Measurements from ENCODE around the gene ADAMTS9. TPM values are rescaled to one million over a fixed set of nuclear protein-coding genes. Genes with fewer than 3 reads are reported as not detected.

The ADAMTS9 gene
- total RNA-seq, 1 donor from 2014 or later = 11.7 TPM

DNA sequence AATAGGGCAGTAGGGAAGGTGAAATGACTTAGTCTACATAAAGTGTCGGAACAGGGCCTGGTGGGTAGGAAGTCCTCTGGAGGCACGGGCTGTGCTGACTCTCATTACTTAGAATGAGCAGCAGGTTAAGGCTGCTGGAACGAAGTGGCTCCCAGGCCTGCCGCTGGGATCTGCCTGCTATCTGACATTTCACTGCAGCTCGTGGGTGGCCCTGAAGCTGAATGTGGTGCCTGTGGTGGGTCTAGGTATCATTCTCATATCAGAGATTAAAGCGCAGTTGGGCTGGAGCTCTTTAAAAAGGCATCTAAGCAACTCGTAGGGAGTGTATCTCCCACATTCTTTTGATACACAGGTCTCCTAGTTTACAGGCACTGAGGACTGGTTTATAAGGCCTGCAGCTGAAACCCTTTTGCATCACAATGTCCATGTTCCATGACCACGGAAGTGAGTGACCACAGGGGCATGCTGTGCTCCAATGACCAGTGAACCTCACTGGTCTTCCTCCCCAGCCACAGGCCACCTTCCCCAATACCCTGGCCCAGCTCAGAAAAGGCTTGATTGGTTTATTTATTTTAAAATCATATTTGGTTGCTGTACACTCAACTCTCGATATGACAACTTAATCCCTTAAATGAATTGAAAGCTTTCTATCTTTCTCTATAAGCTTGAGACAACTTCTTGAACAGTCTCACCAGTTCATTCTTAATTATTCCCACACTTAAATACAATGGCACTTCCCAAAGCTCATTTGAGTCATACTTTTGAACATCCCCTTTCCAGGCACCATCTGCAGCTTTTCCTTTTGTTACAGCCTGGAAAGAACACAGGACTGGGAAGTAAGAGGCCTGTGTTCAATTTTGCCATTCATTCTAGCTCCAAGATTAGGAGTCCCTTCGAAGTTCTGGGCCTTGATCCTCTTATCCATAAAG, 19.0 kb downstream of the ADAMTS9 start:
- Histone ChIP-seq H3K9me3 (no peaks in the 10 kb centered on the region), H3K27ac (no peak overlapping the region), H3K36me3 (no peaks in the 10 kb centered on the region), H3K4me1 (no peaks in the 10 kb centered on the region), H3K27me3 (ENCODE audit: low read depth) (no peaks in the 10 kb centered on the region), H3K4me3 (no peak overlapping the region)
- no peak for ATAC-seq
- TF ChIP-seq, protein P1, sequence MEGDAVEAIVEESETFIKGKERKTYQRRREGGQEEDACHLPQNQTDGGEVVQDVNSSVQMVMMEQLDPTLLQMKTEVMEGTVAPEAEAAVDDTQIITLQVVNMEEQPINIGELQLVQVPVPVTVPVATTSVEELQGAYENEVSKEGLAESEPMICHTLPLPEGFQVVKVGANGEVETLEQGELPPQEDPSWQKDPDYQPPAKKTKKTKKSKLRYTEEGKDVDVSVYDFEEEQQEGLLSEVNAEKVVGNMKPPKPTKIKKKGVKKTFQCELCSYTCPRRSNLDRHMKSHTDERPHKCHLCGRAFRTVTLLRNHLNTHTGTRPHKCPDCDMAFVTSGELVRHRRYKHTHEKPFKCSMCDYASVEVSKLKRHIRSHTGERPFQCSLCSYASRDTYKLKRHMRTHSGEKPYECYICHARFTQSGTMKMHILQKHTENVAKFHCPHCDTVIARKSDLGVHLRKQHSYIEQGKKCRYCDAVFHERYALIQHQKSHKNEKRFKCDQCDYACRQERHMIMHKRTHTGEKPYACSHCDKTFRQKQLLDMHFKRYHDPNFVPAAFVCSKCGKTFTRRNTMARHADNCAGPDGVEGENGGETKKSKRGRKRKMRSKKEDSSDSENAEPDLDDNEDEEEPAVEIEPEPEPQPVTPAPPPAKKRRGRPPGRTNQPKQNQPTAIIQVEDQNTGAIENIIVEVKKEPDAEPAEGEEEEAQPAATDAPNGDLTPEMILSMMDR (IDR thresholded peaks at IDR 0.05) = no peak
- DNase-seq = no peak
- intact Hi-C loops (cut with DNase I) = no loop called here

DNA sequence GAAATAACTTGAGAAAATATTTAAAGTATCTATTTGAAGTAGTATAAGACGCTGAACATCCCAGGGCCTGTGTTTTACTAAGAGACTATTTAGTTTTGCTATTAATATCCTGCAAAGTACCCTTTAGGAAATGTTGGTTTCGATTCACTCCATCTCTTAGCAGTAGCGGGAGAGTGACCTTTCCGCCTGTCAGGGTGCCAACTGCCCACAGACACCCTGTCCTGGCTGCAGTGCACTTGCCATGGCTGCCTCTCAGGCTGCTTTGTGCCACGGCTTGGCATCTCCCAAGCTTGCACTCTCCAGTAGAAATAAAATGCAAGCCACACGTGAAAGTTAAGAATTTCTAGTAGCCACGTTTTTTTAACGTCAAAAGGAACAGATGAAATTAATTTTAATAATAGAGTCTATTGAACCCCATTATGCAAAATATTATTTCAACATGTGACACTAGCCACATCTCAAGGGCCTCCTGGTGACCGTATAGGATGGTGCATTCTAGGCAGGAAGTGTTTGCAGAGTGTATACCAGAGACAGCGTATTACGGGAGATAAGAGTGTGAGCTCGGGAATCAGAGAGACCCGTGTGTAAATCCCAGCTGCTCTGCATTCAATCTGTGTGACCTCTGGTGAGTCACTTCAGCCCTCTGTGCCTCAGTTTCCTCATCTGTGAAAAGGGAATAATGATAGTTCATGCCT, 19.8 kb downstream of the ADAMTS9 start:
- Histone ChIP-seq H3K27ac (no peak overlapping the region), H3K4me1 (no peaks in the 10 kb centered on the region), H3K4me3 (no peak overlapping the region), H3K27me3 (ENCODE audit: low read depth) (no peaks in the 10 kb centered on the region), H3K9me3 (no peaks in the 10 kb centered on the region), H3K36me3 (no peaks in the 10 kb centered on the region)
- TF ChIP-seq, protein P1 (IDR thresholded peaks at IDR 0.05) = no peak
- intact Hi-C loops (cut with DNase I) = no loop called here
- DNase-seq (peak; percentile 53), ATAC-seq (peak; percentile 71 to 74)

DNA sequence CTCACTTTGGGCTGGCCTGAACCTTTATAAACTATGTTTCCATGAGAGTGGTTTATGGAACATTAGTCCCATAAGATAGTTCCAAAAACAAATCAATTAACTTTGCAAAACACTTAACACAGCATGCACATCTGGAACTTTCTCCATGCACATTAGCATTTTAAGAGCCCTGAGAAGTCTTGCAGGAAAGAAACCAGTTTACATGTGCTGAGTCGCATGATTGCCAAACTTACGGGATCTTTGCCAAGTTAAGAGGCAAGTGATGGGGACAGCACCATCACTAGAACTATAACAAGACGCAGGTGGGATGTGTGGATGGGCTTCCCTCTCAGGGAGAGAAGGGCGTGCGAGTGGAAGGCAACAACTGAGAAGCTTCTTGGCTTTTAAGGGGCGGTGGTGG, 20.7 kb downstream of the ADAMTS9 start:
- ATAC-seq = peak; percentile 28 to 39
- no peak for DNase-seq
- Histone ChIP-seq H3K27ac (no peak overlapping the region), H3K36me3 (no peaks in the 10 kb centered on the region), H3K9me3 (no peaks in the 10 kb centered on the region), H3K4me1 (no peaks in the 10 kb centered on the region), H3K27me3 (ENCODE audit: low read depth) (no peaks in the 10 kb centered on the region), H3K4me3 (no peak overlapping the region)
- TF ChIP-seq, protein P1 (IDR thresholded peaks at IDR 0.05) = no peak
- intact Hi-C loops (cut with DNase I) = no loop called here

DNA sequence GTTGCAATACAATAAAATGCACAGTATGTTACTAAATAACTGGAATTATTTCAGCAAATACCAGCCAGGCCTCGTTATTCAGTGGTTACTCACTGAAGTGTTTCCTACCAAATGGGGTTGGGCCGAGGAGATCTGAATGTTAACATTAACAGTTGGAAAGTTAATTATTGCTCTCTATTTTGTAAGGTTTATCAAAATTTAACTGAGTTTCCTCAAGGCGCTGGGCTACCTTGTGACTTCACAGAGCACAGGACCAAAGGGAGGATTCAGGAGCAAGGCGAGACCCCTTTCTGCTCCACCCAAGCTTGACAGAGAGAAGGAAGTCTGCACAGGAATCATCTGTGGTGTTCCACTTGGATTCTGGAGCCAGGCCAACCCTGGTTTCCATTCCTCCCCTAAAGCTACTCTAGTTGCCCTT, 21.6 kb downstream of the ADAMTS9 start:
- no peak overlapping the region for H3K4me3 ChIP-seq
- DNase-seq (no peak), ATAC-seq (peak; percentile 47 to 59)
- no peaks in the 10 kb centered on the region for H3K36me3 ChIP-seq
- H3K27ac ChIP-seq = no peak overlapping the region
- H3K9me3 ChIP-seq = no peaks in the 10 kb centered on the region
- no peaks in the 10 kb centered on the region for H3K27me3 ChIP-seq (ENCODE audit: low read depth)
- intact Hi-C loops (cut with DNase I) = no loop called here
- H3K4me1 ChIP-seq = no peaks in the 10 kb centered on the region
- TF ChIP-seq, protein P1 (IDR thresholded peaks at IDR 0.05) = no peak

DNA sequence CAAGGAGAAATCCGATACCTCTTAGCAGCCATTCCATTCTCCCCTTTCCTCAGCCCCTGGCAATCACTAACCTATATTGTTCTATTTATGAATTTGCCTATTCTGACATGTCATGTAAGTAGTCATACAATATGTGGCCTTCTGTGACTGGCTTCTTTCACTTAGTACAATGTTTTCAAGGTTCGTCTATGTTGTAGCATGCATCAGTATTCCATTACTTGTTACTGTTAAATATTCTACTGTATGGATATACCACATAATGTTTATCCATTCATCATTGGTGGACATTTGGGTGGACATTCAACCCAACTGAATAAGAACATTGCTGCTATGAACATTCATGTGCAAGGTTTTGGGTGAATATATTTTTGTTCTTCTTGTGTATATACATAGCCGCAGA, 23.4 kb downstream of the ADAMTS9 start:
- Histone ChIP-seq H3K4me1 (no peaks in the 10 kb centered on the region), H3K27me3 (ENCODE audit: low read depth) (no peaks in the 10 kb centered on the region), H3K36me3 (no peaks in the 10 kb centered on the region), H3K9me3 (no peaks in the 10 kb centered on the region), H3K27ac (no peak overlapping the region), H3K4me3 (no peak overlapping the region)
- intact Hi-C loops (cut with DNase I) = no loop called here
- DNase-seq (no peak), ATAC-seq (no peak)
- TF ChIP-seq, protein P1 (IDR thresholded peaks at IDR 0.05) = no peak

Data from lower lobe of right lung (tissue), 2 donors.